Astrocyte (in vitro differentiated cells and primary cell): Measurements from ENCODE around the gene NMU.

Experiments used
- EZH2 ChIP-seq: IDR thresholded peaks from 2 replicates; pipeline ENCODE4 v1.6.1; 2012; ENCODE audit warnings: mild to moderate bottlenecking, low read length, inconsistent platforms; ENCODE audit not compliant: insufficient read depth
- TF ChIP-seq, protein P1 (sequence below): IDR thresholded peaks from 2 replicates; pipeline ENCODE4 v1.5.1; 2011; ENCODE audit warnings: low read depth, mild to moderate bottlenecking, inconsistent platforms, low read length, moderate library complexity; ENCODE audit not compliant: insufficient read depth

DNA sequence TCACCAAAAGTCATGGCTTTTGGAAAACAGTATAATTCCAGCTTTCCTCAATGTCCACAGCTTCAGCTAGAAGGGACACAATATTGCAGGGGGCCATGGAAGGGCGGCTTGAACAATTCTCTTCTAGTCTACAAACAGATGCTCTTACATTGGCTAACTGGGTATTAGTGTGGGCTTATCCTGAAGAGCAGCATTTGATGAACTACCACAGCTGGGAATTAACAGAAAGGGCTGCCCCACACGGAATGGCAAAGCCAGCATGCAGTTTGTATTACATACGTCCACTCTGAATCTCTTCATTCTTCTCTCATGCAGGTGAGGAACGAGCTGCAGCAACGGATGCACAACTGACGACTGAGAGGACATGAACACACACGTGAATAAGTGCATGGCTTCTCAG lies 31.1 kb downstream of the NMU start:
- no peak for TF ChIP-seq EZH2
- TF ChIP-seq, protein P1, sequence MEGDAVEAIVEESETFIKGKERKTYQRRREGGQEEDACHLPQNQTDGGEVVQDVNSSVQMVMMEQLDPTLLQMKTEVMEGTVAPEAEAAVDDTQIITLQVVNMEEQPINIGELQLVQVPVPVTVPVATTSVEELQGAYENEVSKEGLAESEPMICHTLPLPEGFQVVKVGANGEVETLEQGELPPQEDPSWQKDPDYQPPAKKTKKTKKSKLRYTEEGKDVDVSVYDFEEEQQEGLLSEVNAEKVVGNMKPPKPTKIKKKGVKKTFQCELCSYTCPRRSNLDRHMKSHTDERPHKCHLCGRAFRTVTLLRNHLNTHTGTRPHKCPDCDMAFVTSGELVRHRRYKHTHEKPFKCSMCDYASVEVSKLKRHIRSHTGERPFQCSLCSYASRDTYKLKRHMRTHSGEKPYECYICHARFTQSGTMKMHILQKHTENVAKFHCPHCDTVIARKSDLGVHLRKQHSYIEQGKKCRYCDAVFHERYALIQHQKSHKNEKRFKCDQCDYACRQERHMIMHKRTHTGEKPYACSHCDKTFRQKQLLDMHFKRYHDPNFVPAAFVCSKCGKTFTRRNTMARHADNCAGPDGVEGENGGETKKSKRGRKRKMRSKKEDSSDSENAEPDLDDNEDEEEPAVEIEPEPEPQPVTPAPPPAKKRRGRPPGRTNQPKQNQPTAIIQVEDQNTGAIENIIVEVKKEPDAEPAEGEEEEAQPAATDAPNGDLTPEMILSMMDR = no peak
